Superior temporal gyrus (tissue), 1 donor: ENCODE data around the gene RNF157.
"Not testable (repeated sequence)": the region's sequence is repeated elsewhere in the genome, so short reads cannot be mapped to it uniquely, and the experiment has no call there.

ENCODE experiments used
- DNase-seq: peaks from one replicate; pipeline ENCODE4 v3.0.0-alpha.2; 2016; ENCODE audit errors: extremely low spot score

RNF157 gene

DNA sequence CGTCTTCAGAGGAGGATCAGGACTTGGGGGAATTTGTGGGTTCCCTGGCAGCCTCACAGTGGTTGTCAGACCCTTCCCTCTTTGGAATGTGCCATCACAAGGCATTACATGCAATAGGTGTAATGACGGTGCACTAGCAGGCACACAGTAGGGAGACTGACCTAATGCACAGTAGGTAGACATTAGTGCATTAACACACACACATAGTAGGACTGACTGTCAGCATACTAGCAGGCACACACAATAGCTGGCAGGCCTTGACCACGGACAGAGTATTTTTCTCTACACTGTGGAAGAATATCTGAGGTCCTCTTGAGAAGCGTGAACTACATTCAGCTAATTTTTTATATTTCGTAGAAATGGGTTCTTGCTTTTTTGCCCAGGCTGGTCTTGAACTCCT, 14.0 kb upstream of the RNF157 start:
- DNase-seq, result no peak

DNA sequence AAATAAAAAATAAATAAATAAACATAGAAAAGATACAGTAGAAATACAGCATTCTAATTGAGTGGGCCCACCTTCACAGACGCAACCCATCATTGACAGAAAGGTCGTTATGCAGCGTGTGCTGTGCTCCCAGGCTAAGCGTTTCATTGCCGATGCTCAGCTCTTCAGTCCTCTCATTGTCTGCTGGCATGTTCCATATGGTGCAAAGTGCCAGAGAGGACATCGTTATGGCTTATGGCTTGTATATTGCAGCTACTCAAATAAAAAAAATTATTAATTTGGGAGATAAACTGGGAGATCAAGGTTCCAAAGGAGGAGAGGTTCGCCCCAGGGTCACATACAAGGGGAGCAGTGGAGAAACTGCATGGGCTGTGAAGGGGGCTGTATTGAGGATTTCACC, 13.5 kb upstream of the RNF157 start:
- DNase-seq, result no peak

DNA sequence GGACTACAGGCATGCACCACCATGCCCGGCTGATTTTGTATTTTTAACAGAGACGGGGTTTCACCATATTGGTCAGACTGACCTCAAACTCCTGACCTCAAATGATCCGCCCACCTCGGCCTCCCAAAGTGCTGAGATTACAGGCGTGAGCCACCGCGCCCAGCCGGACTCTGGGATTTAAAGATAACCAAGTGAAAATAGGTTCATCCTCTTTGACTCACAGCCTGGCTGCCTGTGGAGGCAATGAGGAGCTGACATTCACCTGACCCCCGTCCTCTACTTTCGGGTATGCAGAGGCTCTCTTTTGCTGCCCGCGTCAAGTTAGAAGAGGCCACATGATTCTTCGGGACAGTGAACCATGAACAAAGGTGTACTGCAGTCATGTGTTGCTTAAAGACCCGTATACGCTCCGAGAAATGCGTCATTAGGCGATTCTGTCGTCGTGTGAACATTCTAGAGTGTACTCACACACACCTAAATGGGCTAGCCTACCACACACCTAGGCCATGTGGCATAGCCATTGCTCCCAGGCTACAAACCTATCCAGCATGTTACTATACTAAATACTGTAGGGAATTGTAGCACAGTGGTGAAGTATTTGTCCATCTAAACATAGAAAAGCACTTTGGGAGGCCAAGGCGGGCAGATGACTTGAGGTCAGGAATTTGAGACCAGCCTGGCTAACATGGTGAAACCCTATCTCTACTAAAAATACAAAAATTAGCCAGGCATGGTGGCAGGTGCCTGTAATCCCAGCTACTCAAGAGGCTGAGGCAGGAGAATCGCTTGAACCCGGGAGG, 12.9 kb upstream of the RNF157 start:
- DNase-seq, result not testable (repeated sequence)

DNA sequence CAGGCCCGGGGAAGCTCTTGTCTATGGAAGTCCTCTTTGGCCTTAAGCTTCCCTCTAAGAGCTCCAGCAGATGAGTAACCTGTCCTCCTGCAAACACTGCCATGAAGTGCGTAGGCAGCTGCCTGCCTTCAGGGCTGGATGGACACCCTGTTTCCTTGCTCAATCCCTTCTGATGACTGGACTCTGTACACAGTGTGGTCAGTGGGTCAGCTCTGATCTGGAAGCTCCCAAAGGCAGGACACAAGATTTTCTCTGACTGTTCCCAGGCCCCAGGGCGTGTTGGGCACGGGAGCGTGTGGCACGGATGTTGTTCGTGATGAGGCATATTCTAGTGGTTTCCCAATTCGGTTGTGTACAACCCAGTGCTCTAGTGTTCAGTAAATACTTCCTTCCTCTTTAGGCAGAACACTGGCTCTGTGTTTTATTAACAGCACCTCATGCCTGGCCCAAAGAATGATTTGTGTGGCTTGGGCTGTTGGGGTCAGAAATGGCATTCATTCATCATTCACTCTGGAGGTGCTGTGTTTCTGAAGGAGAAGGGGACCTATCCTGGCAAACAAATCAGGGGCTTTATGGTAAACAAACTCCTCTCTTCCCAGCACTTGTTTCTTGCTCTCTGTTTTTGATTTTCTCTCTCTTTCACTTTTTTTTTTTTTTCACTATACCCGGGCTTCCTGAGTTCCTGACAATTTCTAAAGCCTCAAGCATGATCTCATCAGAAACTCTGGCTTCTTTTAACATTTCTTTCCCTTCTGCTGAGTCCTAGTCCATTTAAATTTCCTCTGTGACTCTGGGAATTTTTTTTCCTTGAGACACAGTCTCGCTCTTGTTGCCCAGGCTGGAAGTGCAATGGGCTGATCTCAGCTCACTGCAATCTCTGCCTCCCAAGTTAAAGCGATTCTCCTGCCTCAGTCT, 12.0 kb upstream of the RNF157 start:
- no peak for DNase-seq

DNA sequence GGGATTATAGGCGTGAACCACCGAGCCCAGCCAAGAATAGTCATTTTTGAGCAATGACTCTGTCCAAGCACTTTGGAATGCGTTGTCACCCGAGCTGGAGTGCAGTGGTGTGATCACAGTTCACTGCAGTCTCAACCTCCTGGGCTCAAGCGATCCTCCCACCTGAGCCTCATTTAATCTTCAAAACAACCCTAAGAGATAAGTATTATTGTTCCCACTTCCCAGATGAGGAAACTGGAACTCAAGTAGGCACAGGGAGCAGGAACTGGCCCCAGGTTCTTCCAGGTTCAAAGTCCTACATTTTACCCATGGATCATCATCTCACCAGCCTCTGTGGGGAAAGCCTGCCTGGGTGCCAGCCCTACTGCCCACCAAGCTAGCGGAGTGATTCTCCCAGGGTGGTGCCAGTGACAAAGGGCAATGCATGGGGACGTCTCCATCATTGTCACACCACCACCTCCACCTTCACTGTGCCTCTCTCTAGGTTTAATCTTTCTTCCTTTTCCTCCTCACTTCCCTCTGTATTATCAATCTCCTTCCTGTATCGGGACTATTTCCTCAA, 11.3 kb upstream of the RNF157 start:
- no peak for DNase-seq

DNA sequence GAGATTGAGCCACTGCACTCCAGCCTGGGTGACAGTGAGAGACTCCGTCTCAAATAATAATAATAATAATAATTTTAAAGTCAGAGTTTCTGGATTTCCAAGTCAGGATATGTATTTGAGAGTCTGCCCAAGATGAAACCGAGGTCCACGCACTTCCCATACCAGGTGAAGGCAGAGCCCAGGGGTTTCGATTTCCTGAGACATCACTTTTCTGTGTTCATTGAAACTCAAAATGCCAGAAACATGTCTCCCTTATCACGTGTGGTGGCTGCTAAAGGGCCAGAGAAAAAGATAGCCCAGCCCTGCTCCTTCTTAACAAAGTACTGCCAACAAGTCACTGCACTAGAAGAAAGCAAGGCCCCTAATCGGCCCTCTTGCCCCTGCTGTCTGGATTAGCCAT, 9.8 kb upstream of the RNF157 start:
- DNase-seq, result no peak

DNA sequence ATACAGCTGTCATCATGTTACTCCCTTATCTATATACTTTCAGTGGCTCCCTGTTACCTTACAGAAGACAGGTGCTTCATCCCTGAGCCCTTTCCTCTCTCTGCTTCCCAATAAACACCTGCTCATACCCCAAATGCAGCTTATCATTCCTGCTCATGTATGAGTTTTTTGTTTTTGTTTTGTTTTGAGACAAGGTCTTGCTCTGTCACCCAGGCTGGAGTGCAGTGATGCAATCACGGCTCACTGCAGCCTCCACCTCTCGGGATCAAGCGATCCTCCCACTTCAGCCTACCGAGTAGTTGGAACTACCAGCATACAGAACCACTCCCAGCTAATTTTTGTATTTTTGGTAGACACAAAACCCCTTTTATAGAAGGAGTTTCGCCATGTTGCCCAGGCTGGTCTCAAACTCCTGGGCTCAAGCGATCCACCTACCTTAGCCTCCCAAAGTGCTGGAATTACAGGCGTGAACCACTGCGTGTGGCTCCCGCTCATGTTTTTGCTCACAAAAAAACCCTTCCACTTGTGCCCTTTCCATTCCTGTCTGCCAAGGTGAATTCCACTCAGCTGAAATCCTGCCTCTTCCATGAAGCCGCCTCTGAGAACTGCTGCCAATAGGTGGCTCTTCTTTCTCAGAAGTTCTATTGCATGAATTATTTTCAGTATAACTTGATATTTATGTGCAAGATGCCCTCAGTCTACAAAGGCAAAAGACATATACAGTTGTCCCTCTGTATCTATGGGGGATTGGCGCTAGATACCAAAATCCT, 7.9 kb upstream of the RNF157 start:
- DNase-seq, result no peak

DNA sequence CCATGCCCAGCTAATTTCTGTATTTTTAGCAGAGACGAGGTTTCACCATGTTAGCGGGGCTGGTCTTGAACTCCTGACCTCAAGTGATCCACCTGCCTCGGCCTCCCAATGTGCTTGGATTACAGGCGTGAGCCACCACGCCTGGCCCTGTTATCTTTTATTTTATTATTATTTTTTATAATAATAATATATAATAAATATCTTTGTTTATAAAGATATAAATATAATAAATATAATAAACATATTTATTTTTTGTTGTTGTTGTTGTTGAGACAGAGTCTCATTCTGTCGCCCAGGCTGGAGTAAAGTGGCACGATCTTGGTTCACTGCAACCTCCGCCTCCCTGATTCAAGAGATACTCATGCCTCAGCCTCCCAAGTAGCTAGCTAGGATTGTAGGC, 7.0 kb upstream of the RNF157 start:
- DNase-seq, result no peak

DNA sequence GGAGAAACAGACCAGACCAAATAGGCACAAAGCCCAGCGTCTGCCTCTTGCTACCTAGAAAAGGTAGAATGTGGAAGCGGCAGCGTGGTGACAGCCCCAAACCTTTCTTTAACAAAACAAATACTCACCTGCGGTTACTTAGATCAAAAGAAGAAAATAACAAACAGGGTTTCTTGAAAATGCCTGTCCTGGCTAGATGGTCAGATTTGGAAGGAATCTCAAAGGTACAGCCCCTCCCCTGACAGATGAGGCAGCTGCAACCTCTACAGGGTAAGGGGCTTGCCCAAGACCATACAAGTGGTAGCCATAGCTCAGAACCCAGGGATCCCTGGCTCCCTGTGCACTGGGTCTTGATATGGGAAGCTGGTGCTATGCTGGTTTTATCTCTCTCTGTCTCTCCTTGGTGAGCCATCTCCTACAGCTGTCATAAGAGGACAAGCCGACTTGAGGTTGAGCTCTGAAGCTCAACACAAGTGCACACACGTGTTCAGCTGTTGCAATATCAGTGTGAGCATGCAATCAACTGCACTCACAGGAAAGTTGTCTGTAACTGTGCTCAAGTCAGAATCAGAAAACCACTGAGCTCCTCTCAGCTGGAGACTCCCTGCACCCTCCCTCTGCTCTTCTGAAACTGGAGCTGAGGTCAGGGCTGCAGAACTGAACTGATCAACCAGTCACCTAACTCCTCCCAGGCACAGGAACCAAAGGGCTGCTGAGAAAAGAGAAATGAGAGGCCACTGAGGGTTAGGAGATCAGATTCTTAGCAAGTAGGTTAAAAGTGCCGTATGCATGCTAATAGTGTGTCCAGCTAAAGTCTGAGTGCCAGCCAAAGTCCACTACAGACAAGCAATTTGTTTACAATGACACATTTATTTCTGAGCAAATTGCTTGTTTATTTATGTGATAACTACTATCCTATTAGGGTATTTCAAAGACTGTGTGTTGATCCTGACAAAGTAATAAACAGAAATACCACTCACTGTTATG, 6.1 kb upstream of the RNF157 start:
- no peak for DNase-seq

DNA sequence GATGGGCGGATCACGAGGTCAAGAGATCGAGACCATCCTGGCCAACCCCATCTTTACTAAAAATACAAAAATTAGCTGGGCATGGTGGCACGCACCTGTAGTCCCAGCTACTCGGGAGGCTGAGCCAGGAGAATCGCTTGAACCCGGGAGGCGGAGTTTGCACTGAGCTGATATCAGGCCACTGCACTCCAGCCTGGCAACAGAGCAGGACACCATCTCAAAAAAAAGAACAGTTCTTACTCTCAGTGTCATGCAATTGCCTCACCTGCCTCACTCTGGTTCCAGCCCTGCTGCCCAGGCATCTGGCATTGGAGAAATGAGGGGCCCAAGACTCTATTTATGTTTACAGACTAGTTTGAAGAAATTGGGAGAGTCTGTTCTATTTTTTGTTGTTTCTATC, 4.4 kb upstream of the RNF157 start:
- not testable (repeated sequence) for DNase-seq

DNA sequence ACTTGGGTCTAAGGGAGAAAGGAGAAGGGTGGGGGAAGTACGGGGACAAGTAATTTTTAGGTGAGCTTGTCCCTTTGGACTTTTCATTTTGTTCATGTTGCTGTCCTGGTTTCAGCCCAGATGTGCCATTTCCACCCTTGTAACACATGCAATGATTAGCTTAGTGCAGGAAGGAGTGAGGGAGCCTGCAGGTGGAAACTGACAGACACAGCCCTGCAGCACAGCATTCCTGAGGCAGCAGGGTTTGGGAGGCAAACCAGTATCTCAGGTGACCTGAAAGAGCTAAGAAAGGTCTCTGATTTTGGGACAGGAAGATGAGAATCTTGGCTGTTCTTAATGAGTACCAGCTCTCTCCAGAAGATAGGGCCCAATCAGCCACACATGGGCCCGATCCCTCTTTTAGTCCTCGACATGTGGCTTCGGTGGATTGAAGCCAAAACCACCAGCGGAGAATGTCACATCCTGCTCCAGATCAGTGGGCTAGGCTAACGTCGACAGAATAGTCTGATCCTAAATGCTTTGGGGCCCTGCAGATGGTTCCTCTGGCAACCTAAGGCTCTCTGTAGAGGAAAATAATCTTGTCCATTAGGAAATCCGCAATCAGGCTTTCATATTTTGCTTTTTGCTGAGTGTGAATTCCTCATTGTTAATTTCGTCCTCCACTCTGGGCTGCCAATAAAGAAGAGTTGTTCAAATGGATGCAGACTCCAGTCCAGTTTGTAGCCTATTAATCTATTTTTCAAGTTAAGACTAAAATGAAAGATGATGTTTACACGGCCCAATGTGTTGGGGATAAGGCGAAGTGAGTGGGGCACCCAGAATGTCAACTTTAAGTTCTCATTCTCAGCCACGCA, 3.8 kb upstream of the RNF157 start:
- peak; percentile 9 for DNase-seq

DNA sequence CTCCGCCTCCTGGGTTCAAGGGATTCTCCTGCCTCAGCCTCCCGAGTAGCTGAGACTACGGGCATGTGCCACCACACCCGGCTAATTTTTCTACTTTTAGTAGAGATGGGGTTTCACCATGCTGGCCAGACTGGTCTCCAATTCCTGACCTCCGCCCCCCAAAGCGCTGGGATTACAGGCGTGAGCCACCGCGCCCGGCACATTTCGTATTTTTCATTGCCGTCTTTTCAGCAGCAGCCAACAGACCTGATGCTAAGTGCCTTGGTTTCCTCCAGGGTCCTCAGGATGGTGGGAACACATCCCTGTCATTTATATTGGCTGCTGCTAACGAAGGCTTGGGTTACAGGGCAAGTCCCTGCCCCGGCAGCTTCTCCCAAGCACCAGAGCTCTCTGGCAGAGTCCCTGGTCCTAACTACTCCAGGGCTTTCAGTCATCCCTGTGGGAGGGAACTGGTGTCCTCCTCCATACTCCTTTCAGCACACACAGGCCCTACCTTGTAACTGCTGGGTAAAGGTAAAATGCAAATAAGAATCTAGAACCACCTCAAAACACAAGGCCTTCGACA, 1.5 kb upstream of the RNF157 start:
- no peak for DNase-seq

DNA sequence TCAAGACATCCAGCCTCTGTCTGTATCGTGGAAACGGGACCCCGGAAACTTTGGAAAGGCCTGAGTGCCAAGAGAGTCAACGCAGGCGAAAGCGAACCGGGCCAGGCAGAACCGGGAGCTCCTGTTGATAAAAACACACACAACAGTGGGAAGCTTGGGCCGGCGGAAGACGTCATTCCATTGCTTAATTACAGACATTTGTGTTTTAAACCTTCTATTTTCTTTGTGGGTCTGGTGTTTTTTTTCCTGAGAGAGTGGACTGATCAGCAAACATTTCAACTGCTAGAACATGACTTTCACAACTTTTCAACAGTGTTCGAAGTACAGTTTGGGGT, 878 bp upstream of the RNF157 start:
- DNase-seq, result peak; percentile 40

DNA sequence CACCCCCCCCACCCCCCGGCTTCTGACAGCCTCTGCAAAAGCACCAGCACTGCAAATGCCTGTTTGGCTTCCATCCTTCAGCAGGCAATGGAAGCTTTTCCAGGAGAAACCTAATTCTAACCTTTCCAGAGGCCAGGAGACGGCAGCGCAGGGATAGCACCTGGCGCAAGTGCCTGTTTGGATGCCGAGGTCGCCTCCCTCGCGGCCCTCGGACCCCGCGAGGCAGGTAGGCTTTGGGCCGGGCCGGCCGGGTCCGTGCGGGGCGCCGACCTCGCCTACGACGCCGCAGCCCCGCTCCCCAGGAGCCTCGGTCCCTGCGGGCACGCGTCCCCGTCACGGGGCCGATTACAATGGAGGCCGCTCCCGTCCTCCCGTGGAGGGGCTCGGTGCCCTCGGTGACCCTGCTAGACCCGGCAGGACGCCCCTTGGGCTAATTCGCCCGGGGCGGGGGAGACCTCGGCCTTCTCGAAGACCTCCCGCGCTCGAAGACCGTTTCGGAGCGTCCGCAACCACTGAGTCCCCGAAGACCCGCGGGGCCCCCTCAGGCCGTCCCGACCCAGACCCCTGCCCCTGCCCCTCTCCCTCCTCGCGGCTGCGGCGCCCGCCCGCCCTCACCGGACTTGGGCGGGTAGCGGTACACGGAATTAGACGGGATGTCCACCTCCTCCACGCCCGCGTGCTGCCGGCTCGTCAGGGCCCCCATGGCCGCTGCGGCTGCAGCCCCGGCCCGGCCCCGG, 587 bp downstream of the RNF157 start:
- DNase-seq, result no peak

DNA sequence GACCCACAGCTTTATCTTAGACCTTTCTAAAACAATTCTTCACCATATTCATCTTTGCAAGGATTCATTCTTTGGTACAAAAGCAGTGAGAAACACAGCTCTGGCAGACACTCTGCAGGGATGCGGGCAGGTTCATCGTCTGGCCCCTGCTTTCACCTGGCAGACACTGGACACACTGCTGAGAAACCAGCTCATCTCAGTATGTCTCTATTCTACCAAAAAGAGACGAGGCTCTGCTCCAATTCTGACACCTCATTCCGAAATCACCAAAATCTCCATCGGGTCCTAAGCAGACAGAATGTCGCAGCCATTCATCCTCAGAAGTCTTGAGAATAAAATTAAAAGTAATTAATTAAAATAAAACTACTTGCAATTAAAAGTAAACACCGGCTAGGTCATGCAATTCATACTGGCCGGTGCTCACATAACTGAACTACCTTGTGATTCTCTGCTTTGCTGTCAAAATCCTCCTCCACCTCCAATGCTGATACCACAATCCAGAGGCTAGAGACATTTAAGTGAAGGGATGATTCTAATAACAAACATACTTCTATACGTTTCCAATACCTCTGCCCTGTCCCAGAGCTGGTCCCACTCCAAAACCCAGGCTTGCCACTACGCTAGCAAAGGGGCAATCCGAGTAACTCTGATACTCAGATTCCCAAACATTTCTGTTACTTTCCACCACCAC, 1.3 kb downstream of the RNF157 start:
- no peak for DNase-seq

DNA sequence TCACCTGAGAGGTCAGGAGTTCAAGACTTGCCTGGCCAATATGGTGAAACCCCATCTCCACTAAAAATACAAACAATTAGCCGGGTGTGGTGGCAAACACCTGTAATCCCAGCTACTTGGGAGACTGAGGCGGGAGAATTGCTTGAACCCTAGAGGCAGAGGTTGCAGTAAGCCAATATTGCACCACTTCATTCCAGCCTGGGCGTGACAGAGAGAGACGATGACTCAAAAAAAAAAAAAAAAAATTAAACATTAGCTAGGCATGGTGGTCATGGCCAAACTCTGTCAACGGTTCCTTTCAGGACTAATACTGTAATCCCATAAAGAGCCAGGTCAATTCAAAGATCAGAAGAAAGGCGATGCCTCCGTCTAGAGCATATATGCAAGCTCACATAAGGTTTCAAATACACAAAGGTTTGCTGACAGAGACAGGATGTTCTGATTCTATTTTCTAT, 2.4 kb downstream of the RNF157 start:
- DNase-seq, result no peak

DNA sequence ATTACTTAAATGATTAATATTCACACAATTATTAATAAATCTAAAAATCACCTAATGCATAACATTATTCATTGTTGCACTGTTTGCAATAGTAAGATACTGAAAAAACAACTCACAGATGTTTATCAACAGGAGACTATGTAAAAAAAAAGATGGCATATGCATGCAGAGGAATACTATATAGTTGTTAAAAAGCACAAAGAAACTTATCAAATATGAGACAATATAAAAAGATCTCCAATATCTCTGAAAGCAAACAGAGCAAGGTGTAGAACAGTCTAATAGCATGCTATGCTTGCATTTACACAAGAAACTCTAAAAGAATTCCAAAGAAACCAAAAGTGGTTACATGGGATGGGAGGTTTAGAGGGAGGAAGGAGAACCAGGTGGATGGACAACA, 3.7 kb downstream of the RNF157 start:
- no peak for DNase-seq

DNA sequence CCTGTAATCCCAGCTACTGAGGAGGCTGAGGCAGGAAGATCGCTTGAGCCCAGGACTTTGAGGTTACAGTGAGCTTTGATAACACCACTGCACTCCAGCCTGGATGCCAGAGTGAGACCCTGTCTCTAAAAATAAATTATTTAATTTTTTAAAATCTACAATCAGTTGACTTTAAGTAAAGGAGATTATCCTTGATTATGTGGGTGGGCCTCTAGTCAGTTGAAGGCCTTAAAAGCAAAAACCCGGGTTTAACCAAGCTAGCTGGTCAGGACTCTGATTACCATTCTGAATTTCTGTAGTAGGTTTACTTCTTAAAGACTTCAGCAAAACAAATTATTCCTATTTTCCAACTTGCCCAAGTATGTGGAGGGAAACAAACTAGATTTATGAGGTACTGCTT, 4.4 kb downstream of the RNF157 start:
- no peak for DNase-seq
